Panc1 (cell line): ENCODE results near the gene DPYD.

Experiments used
- CTCF ChIP-seq: fragments of 450-650 bp; IDR thresholded peaks from 2 replicates; pipeline ENCODE4 v1.5.1; 2017; ENCODE audit warnings: mild to moderate bottlenecking
- POLR2AphosphoS5 ChIP-seq: IDR thresholded peaks from 2 replicates; pipeline ENCODE4 v1.6.1; 2012; ENCODE audit warnings: mild to moderate bottlenecking, low read depth, low read length, moderate library complexity
- REST ChIP-seq, 2 experiments: IDR thresholded peaks; 2 replicates each; pipeline ENCODE4 v1.6.1; 2011 to 2012; ENCODE audit warnings: low read depth in 2 of 2, control low read depth in 1 of 2, low read length in 1 of 2, mild to moderate bottlenecking in 1 of 2, moderate library complexity in 1 of 2; ENCODE audit not compliant: insufficient read depth in 1 of 2
- SIN3A ChIP-seq: IDR thresholded peaks from 2 replicates; pipeline ENCODE4 v1.6.1; 2012; ENCODE audit warnings: low read depth, mild to moderate bottlenecking, low read length, moderate library complexity, borderline replicate concordance; ENCODE audit not compliant: insufficient read depth

- no peak for TF ChIP-seq POLR2AphosphoS5
- no peak for TF ChIP-seq CTCF
- TF ChIP-seq SIN3A = no peak
- no peak for TF ChIP-seq REST (IDR thresholded peaks at IDR 0.05; ENCODE audit: insufficient read depth in 1 of 2, low read depth in 2 of 2, low read length in 1 of 2)
These were observed 801.3 kb downstream of the DPYD start for GRCh38 chr1:97119260-97120158.
